Smooth muscle cell (in vitro differentiated cells): Measurements from ENCODE around the gene MFSD1. TPM values are rescaled to one million over a fixed set of nuclear protein-coding genes. Genes with fewer than 3 reads are reported as not detected.

ENCODE experiments used
- DNase-seq: peaks from one replicate; lab custom pipeline; 2025; ENCODE audit not compliant: unreplicated experiment; lab: John Stamatoyannopoulos, UW
- H2AFZ ChIP-seq: fragments of 200-600 bp; sonication (generic); 2 replicates; pipeline ENCODE4 v1.6.0; 2016; ENCODE audit warnings: antibody characterized with exemption, low read depth, mild to moderate bottlenecking
- H3F3A ChIP-seq: fragments of 200-600 bp; sonication (generic); 2 replicates; pipeline ENCODE4 v1.6.0; 2017; ENCODE audit warnings: antibody characterized with exemption, low read depth
- H3K27ac ChIP-seq: fragments of 200-600 bp; sonication (generic); 2 replicates; pipeline ENCODE4 v1.5.1; 2016; ENCODE audit warnings: low read depth, mild to moderate bottlenecking
- H3K27me3 ChIP-seq: fragments of 200-600 bp; sonication (generic); 2 replicates; pipeline ENCODE4 v1.6.1; 2016; ENCODE audit warnings: low read depth, mild to moderate bottlenecking
- H3K36me3 ChIP-seq: fragments of 200-600 bp; sonication (generic); 2 replicates; pipeline ENCODE4 v1.5.1; 2016; ENCODE audit warnings: low read depth
- H3K4me1 ChIP-seq: fragments of 200-600 bp; sonication (generic); 2 replicates; pipeline ENCODE4 v1.5.1; 2016; ENCODE audit warnings: low read depth
- H3K4me2 ChIP-seq: fragments of 200-600 bp; sonication (generic); 2 replicates; pipeline ENCODE4 v1.6.0; 2016; ENCODE audit warnings: mild to moderate bottlenecking
- H3K4me3 ChIP-seq: fragments of 200-600 bp; sonication (generic); 2 replicates; pipeline ENCODE4 v1.5.1; 2016; ENCODE audit warnings: mild to moderate bottlenecking
- H3K79me2 ChIP-seq: fragments of 200-600 bp; sonication (generic); 2 replicates; pipeline ENCODE4 v1.6.0; 2016; ENCODE audit warnings: low read depth, mild to moderate bottlenecking
- H3K9ac ChIP-seq: fragments of 200-600 bp; sonication (generic); 2 replicates; pipeline ENCODE4 v1.6.0; 2016; ENCODE audit warnings: low read depth
- H3K9me3 ChIP-seq: fragments of 200-600 bp; sonication (generic); replicated peaks from 2 replicates; pipeline ENCODE4 v1.5.1; 2016; ENCODE audit warnings: low read depth
- H4K20me1 ChIP-seq: fragments of 200-600 bp; sonication (generic); 2 replicates; pipeline ENCODE4 v1.6.0; 2016; ENCODE audit warnings: low read depth
- WGBS: methylation state at CpG from one replicate; pipeline ENCODE4 v1.1.7; 2016; ENCODE audit warnings: low lambda C conversion rate; 5-methylcytosine and 5-hydroxymethylcytosine counted together
- polyA plus RNA-seq: library from polyadenylated mRNA; unstranded; fragments of >200 nt; fragmentation: Nextera tagmentation; extraction: Ambion mirVana; gene quantifications from 2 replicates; pipeline ENCODE4 v1.2.1, GENCODE V29; 2016
- total RNA-seq: library from RNA; depleted of rRNA; stranded (reverse); fragments of >200 nt; gene quantifications from 2 replicates; pipeline ENCODE4 v1.2.3, GENCODE V29; 2014
- TF ChIP-seq, protein P1 (sequence below): fragments of 200-600 bp; sonication (generic); IDR thresholded peaks from 2 replicates; pipeline ENCODE4 v1.5.1; 2017; ENCODE audit warnings: borderline replicate concordance, mild to moderate bottlenecking, antibody characterized with exemption; ENCODE audit not compliant: insufficient read depth, poor library complexity, severe bottlenecking

The MFSD1 gene
- total and polyA plus RNA-seq, 2 experiments from 2014 or later, result 64.7 to 95.0 TPM

GRCh38 chr3:158809642-158810041 lies 7.8 kb downstream of the MFSD1 start:
- H3K4me2 ChIP-seq, result peak overlapping the region; percentile 7
- H2AFZ ChIP-seq, result no peak overlapping the region
- TF ChIP-seq, protein P1, sequence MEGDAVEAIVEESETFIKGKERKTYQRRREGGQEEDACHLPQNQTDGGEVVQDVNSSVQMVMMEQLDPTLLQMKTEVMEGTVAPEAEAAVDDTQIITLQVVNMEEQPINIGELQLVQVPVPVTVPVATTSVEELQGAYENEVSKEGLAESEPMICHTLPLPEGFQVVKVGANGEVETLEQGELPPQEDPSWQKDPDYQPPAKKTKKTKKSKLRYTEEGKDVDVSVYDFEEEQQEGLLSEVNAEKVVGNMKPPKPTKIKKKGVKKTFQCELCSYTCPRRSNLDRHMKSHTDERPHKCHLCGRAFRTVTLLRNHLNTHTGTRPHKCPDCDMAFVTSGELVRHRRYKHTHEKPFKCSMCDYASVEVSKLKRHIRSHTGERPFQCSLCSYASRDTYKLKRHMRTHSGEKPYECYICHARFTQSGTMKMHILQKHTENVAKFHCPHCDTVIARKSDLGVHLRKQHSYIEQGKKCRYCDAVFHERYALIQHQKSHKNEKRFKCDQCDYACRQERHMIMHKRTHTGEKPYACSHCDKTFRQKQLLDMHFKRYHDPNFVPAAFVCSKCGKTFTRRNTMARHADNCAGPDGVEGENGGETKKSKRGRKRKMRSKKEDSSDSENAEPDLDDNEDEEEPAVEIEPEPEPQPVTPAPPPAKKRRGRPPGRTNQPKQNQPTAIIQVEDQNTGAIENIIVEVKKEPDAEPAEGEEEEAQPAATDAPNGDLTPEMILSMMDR, result no peak
- H3F3A ChIP-seq, result no peaks in the 10 kb centered on the region
- no peak for DNase-seq
- H3K79me2 ChIP-seq, result no peaks in the 10 kb centered on the region
- H4K20me1 ChIP-seq, result no peaks in the 10 kb centered on the region
- no peaks in the 10 kb centered on the region for H3K4me1 ChIP-seq
- H3K4me3 ChIP-seq, result no peak overlapping the region
- peak overlapping the region; percentile 84 for H3K27ac ChIP-seq
- WGBS, result 96% methylated on average over 4 of the region's 4 CpGs
- no peaks in the 10 kb centered on the region for H3K27me3 ChIP-seq
- H3K36me3 ChIP-seq, result no peaks in the 10 kb centered on the region
- no peaks in the 10 kb centered on the region for H3K9me3 ChIP-seq
- H3K9ac ChIP-seq, result peak overlapping the region; percentile 49

DNA sequence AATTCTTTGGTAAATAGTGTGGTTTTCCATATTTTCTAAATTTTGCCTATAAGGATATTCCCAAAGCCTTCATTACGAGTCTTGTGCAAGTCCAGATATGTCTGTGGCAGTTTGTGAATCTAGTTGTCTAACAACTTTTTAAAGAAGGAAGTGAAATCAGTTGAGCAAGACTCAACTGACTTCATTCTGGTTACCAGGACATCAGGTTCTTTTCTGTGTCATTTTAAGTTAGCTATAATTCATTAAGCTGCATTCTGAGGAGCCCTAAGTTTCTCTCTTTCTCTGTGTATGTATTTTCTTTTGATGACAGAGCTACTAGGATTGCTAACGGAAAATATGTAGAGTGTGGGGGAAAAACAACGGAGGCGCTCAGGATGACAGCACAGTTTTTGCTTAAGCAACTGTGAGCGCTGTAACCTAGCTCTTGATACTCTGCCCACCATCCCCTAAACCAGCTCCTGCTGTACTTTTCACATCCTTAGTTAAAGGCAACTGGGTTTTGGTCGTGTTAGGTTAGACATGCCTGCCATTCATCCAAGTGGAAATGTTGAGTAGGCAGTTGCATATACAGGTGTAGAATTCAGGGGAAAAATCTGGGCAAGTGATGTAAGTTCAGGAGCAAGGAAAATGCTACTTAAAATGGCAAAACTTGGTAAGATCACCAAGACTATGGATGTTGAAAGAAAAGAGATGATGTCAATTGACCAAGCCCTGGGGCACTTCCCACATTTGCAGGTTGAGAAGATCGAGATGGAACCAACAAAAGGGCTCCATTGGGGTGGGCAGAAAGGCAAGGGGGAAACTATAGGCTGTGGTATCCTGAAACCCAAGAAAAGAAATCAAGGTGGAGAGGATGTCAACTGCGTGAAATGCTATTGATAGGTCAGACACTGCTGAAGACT lies 9.2 kb downstream of the MFSD1 start:
- no peak overlapping the region for H3K4me3 ChIP-seq
- H4K20me1 ChIP-seq, result no peaks in the 10 kb centered on the region
- no peak for DNase-seq
- H3F3A ChIP-seq, result no peaks in the 10 kb centered on the region
- TF ChIP-seq, protein P1, result no peak
- H3K36me3 ChIP-seq, result no peaks in the 10 kb centered on the region
- no peaks in the 10 kb centered on the region for H3K27me3 ChIP-seq
- 89% methylated on average over 8 of the region's 8 CpGs for WGBS
- H3K79me2 ChIP-seq, result no peaks in the 10 kb centered on the region
- no peak overlapping the region for H2AFZ ChIP-seq
- H3K4me1 ChIP-seq, result no peaks in the 10 kb centered on the region
- no peak overlapping the region for H3K27ac ChIP-seq
- no peaks in the 10 kb centered on the region for H3K9me3 ChIP-seq
- H3K9ac ChIP-seq, result no peak overlapping the region
- H3K4me2 ChIP-seq, result no peak overlapping the region

GRCh38 chr3:158819282-158819681 lies 17.4 kb downstream of the MFSD1 start:
- Histone ChIP-seq H4K20me1 (no peaks in the 10 kb centered on the region), H3K79me2 (no peaks in the 10 kb centered on the region), H3F3A (no peaks in the 10 kb centered on the region), H3K27ac (no peak overlapping the region), H3K4me1 (no peaks in the 10 kb centered on the region), H2AFZ (no peak overlapping the region), H3K4me3 (no peak overlapping the region), H3K36me3 (peaks cover 9% of the 10 kb centered on the region), H3K27me3 (no peaks in the 10 kb centered on the region), H3K9me3 (no peaks in the 10 kb centered on the region), H3K9ac (no peak overlapping the region), H3K4me2 (no peak overlapping the region)
- DNase-seq, result no peak
- 86% methylated on average over 3 of the region's 3 CpGs for WGBS
- TF ChIP-seq, protein P1, result no peak
